ENCODE results near the gene ARMC7. TPM values are rescaled to one million over a fixed set of nuclear protein-coding genes. Genes with fewer than 3 reads are reported as not detected.
"Not testable (repeated sequence)": the region's sequence is repeated elsewhere in the genome, so short reads cannot be mapped to it uniquely, and the experiment has no call there.

The ARMC7 gene
- total RNA-seq, 2 donors from 2014 or later = 20.5 to 20.7 TPM

DNA sequence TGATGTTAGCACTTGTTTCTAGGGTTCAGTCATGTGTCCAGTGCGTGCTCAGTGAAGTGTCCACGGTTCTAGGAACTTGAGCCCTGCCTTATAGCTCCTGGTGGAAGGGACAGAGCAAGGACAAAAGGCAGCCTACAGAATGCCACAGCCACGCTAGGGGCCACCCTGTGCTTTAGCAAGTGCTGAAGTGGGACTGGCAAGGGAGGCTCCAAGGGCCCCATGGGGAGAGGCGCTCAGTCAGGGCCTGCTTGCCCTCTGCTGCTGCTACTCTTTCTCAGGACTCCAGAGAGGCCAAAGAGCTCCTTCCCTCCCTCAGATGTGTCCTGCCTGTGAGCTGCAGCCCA is 15.0 kb downstream of the ARMC7 start:
- no peak for DNase-seq
- Histone ChIP-seq H3K4me1 (peaks cover 16% of the 10 kb centered on the region), H3K27ac (peak overlapping the region; percentile 93), H3K4me3 (no peak overlapping the region), H3K9me3 (no peaks in the 10 kb centered on the region), H3K9ac (ENCODE audit: low read depth in 2 of 2, low read length in 2 of 2) (peak overlapping the region; percentile 38 to 81), H3K27me3 (no peaks in the 10 kb centered on the region), H3K36me3 (no peaks in the 10 kb centered on the region)
- intact Hi-C loops (cut with DNase I) = no loop called here
- TF ChIP-seq CTCF (IDR thresholded peaks at IDR 0.05) = no peak

GRCh38 chr17:75125984-75126383 is 16.2 kb downstream of the ARMC7 start:
- Histone ChIP-seq H3K4me1 (peaks cover 22% of the 10 kb centered on the region), H3K36me3 (no peaks in the 10 kb centered on the region), H3K27ac (peak overlapping the region; percentile 93), H3K9me3 (no peaks in the 10 kb centered on the region), H3K4me3 (no peak overlapping the region), H3K9ac (ENCODE audit: low read depth in 2 of 2, low read length in 2 of 2) (no peak overlapping the region), H3K27me3 (no peaks in the 10 kb centered on the region)
- intact Hi-C loops (cut with DNase I) = no loop called here
- no peak for DNase-seq
- no peak for TF ChIP-seq CTCF (IDR thresholded peaks at IDR 0.05)

DNA sequence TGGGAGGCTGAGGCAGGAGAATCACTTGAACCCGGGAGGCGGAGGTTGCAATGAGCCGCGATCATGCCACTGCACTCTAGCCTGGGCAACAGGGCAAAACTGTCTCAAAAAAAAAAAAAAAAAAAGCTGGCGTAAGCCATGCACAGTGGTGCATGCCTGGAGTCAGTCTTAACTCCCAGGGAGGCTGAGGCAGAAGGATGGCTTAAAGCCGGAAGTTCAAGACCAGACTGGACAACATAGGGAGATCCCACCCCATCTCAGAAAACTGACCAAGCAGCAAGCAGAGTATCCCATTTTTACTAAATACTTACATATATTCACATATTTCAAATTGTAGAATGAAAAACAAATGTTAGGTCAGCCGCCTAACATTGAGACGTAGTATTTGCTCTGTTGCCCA is 17.2 kb downstream of the ARMC7 start:
- Histone ChIP-seq H3K9me3 (no peaks in the 10 kb centered on the region), H3K36me3 (no peaks in the 10 kb centered on the region), H3K4me1 (peaks cover 22% of the 10 kb centered on the region), H3K27me3 (no peaks in the 10 kb centered on the region), H3K4me3 (no peak overlapping the region), H3K9ac (ENCODE audit: low read depth in 2 of 2, low read length in 2 of 2) (no peak overlapping the region), H3K27ac (peak overlapping the region; percentile 60)
- no peak for DNase-seq
- no peak for TF ChIP-seq CTCF (IDR thresholded peaks at IDR 0.05)
- intact Hi-C loops (cut with DNase I) = no loop called here

GRCh38 chr17:75127936-75128335 is 18.2 kb downstream of the ARMC7 start:
- H3K4me3 ChIP-seq; H3K36me3 ChIP-seq; intact Hi-C loops (cut with DNase I); H3K27me3 ChIP-seq; H3K9me3 ChIP-seq; DNase-seq: not testable (repeated sequence)
- Histone ChIP-seq H3K9ac (ENCODE audit: low read depth in 2 of 2, low read length in 2 of 2) (peak overlapping the region in 1 of 2 donors; percentile 15), H3K4me1 (peaks cover 22% of the 10 kb centered on the region), H3K27ac (peak overlapping the region; percentile 60)

GRCh38 chr17:75128694-75129505 is 19.1 kb downstream of the ARMC7 start:
- TF ChIP-seq CTCF (IDR thresholded peaks at IDR 0.05) = no peak
- no peaks in the 10 kb centered on the region for H3K36me3 ChIP-seq
- peak overlapping the region in 1 of 2 donors; percentile 30 for H3K9ac ChIP-seq (ENCODE audit: low read depth in 2 of 2, low read length in 2 of 2)
- H3K27ac ChIP-seq = peak overlapping the region; percentile 60
- no peak for DNase-seq
- H3K4me1 ChIP-seq = peaks cover 22% of the 10 kb centered on the region
- intact Hi-C loops (cut with DNase I) = no loop called here
- no peak overlapping the region for H3K4me3 ChIP-seq
- H3K9me3 ChIP-seq = no peaks in the 10 kb centered on the region
- no peaks in the 10 kb centered on the region for H3K27me3 ChIP-seq

DNA sequence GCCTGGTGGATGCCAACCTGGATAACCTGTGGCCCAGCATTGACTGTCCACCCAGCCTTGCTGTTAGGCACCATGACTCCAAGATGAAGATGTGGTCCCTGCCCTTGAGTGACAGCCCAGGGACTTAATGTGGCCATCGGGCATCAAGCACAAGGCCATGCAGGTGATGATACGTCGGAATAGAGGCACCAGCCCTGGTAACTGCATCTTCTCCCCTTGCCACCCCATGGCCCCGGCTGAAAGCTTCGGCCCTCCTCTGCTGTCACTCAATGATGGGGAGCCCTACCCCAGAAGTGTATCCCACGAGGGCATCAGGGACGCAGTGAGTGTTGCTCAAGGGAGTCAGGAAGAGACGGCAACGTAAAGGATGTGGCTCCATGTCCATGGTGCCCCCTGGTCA is 19.8 kb downstream of the ARMC7 start:
- Histone ChIP-seq H3K27ac (peak overlapping the region; percentile 94), H3K27me3 (no peaks in the 10 kb centered on the region), H3K4me1 (peaks cover 20% of the 10 kb centered on the region), H3K9me3 (no peaks in the 10 kb centered on the region), H3K4me3 (no peak overlapping the region), H3K36me3 (no peaks in the 10 kb centered on the region), H3K9ac (ENCODE audit: low read depth in 2 of 2, low read length in 2 of 2) (no peak overlapping the region)
- TF ChIP-seq CTCF (IDR thresholded peaks at IDR 0.05) = no peak
- no peak for DNase-seq
- intact Hi-C loops (cut with DNase I) = no loop called here

Measured in colonic mucosa (tissue), 4 donors.